HEK293 (cell line): ENCODE results near the gene DPT.

Source experiments
- BCL11B ChIP-seq: fragments of 450-650 bp; formaldehyde crosslinking; IDR thresholded peaks from 2 replicates; pipeline ENCODE4 v1.5.1; 2016; ENCODE audit warnings: low read depth, missing biosample characterization, missing genetic modification characterization
- KLF16 ChIP-seq: fragments of 450-650 bp; formaldehyde crosslinking; IDR thresholded peaks from 2 replicates; pipeline ENCODE4 v1.5.1; 2017; ENCODE audit warnings: missing biosample characterization, missing genetic modification characterization
- REPIN1 ChIP-seq: fragments of 450-650 bp; formaldehyde crosslinking; IDR thresholded peaks from 2 replicates; pipeline ENCODE4 v1.5.1; 2017; ENCODE audit warnings: missing biosample characterization, missing genetic modification characterization, low read depth
- ZBTB21 ChIP-seq: fragments of 450-650 bp; formaldehyde crosslinking; IDR thresholded peaks from 2 replicates; pipeline ENCODE4 v1.5.1; 2017; ENCODE audit warnings: missing biosample characterization, missing genetic modification characterization
- ZBTB7A ChIP-seq: fragments of 450-650 bp; formaldehyde crosslinking; IDR thresholded peaks from 2 replicates; pipeline ENCODE4 v1.5.1; 2016; ENCODE audit warnings: low read depth, missing biosample characterization, missing genetic modification characterization
- ZNF121 ChIP-seq: fragments of 450-650 bp; formaldehyde crosslinking; IDR thresholded peaks from 2 replicates; pipeline ENCODE4 v1.5.1; 2016; ENCODE audit warnings: missing biosample characterization, missing genetic modification characterization
- ZNF248 ChIP-seq: fragments of 450-650 bp; formaldehyde crosslinking; IDR thresholded peaks from 2 replicates; pipeline ENCODE4 v1.5.1; 2017; ENCODE audit warnings: missing biosample characterization, missing genetic modification characterization
- ZNF449 ChIP-seq: fragments of 450-650 bp; formaldehyde crosslinking; IDR thresholded peaks from 2 replicates; pipeline ENCODE4 v1.5.1; 2017; ENCODE audit warnings: missing biosample characterization, mild to moderate bottlenecking, missing genetic modification characterization, moderate library complexity
- ZNF530 ChIP-seq: fragments of 450-650 bp; formaldehyde crosslinking; IDR thresholded peaks from 2 replicates; pipeline ENCODE4 v1.5.1; 2016; ENCODE audit warnings: low read depth, missing biosample characterization, missing genetic modification characterization
- ZNF629 ChIP-seq: fragments of 450-650 bp; formaldehyde crosslinking; IDR thresholded peaks from 2 replicates; pipeline ENCODE4 v1.5.1; 2017; ENCODE audit warnings: missing biosample characterization, missing genetic modification characterization
- TF ChIP-seq, protein P1 (sequence below): fragments of 450-650 bp; IDR thresholded peaks from 2 replicates; pipeline ENCODE4 v1.5.1; 2018; ENCODE audit warnings: missing biosample characterization, missing genetic modification characterization
- TF ChIP-seq, protein P2 (sequence below): fragments of 450-650 bp; formaldehyde crosslinking; IDR thresholded peaks from 2 replicates; pipeline ENCODE4 v1.5.1; 2016; ENCODE audit warnings: missing biosample characterization, missing genetic modification characterization
- TF ChIP-seq, protein P3 (sequence below): fragments of 450-650 bp; formaldehyde crosslinking; IDR thresholded peaks from 2 replicates; pipeline ENCODE4 v1.5.1; 2016; ENCODE audit warnings: missing biosample characterization, missing genetic modification characterization

- TF ChIP-seq ZNF248 (tag by site-specific recombination) (no peak), ZBTB21 (tag by site-specific recombination) (no peak), ZBTB7A (tag by site-specific recombination) (no peak), ZNF629 (no peak), ZNF449 (tag by site-specific recombination) (no peak), BCL11B (tag by site-specific recombination) (no peak), ZNF121 (tag by site-specific recombination) (no peak), KLF16 (no peak), ZNF530 (no peak), REPIN1 (tag by site-specific recombination) (no peak)
- TF ChIP-seq, protein P1, sequence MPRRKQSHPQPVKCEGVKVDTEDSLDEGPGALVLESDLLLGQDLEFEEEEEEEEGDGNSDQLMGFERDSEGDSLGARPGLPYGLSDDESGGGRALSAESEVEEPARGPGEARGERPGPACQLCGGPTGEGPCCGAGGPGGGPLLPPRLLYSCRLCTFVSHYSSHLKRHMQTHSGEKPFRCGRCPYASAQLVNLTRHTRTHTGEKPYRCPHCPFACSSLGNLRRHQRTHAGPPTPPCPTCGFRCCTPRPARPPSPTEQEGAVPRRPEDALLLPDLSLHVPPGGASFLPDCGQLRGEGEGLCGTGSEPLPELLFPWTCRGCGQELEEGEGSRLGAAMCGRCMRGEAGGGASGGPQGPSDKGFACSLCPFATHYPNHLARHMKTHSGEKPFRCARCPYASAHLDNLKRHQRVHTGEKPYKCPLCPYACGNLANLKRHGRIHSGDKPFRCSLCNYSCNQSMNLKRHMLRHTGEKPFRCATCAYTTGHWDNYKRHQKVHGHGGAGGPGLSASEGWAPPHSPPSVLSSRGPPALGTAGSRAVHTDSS: no peak
- TF ChIP-seq, protein P2, sequence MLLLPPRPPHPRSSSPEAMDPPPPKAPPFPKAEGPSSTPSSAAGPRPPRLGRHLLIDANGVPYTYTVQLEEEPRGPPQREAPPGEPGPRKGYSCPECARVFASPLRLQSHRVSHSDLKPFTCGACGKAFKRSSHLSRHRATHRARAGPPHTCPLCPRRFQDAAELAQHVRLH (tag by site-specific recombination): no peak
- TF ChIP-seq, protein P3, sequence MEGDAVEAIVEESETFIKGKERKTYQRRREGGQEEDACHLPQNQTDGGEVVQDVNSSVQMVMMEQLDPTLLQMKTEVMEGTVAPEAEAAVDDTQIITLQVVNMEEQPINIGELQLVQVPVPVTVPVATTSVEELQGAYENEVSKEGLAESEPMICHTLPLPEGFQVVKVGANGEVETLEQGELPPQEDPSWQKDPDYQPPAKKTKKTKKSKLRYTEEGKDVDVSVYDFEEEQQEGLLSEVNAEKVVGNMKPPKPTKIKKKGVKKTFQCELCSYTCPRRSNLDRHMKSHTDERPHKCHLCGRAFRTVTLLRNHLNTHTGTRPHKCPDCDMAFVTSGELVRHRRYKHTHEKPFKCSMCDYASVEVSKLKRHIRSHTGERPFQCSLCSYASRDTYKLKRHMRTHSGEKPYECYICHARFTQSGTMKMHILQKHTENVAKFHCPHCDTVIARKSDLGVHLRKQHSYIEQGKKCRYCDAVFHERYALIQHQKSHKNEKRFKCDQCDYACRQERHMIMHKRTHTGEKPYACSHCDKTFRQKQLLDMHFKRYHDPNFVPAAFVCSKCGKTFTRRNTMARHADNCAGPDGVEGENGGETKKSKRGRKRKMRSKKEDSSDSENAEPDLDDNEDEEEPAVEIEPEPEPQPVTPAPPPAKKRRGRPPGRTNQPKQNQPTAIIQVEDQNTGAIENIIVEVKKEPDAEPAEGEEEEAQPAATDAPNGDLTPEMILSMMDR (tag by site-specific recombination): no peak
Measured at GRCh38 chr1:168645721-168646120, 83.3 kb downstream of the DPT start.
